Psoas muscle (tissue), 8 donors: ENCODE data around the gene GPR137C. TPM values are rescaled to one million over a fixed set of nuclear protein-coding genes. Genes with fewer than 3 reads are reported as not detected.

Experiments used
- ATAC-seq, 4 donors: fragments of 200-7000 bp; cut with Tn5 transposase; one replicate each; pipeline ENCODE4 v1.9.1; 2020; ENCODE audit warnings: moderate library complexity in 3 of 4, mild to moderate bottlenecking in 2 of 4
- DNase-seq, 2 donors: peaks; one replicate each; pipeline ENCODE4 v3.0.0-alpha.2; 2020
- H3K27ac ChIP-seq: fragments of 200-600 bp; one replicate; pipeline ENCODE4 v1.8.0; 2022
- H3K27me3 ChIP-seq, 3 donors: fragments of 200-600 bp in 1 of 3; one replicate each; pipeline versions ENCODE4 v1.6.1 to v1.8.0; 2013 to 2022; ENCODE audit warnings: low read length in 2 of 3, mild to moderate bottlenecking in 2 of 3, moderate library complexity in 1 of 3; ENCODE audit not compliant: insufficient read depth in 3 of 3
- H3K36me3 ChIP-seq, 2 donors: fragments of 200-600 bp in 1 of 2; one replicate each; pipeline versions ENCODE4 v1.6.1 to v1.8.0; 2013 to 2022; ENCODE audit warnings: low read depth in 1 of 2, mild to moderate bottlenecking in 1 of 2, moderate library complexity in 1 of 2; ENCODE audit not compliant: insufficient read depth in 1 of 2
- H3K4me1 ChIP-seq: fragments of 200-600 bp; one replicate; pipeline ENCODE4 v1.8.0; 2022
- H3K4me3 ChIP-seq: fragments of 200-600 bp; one replicate; pipeline ENCODE4 v1.8.0; 2022; ENCODE audit warnings: mild to moderate bottlenecking
- H3K9me3 ChIP-seq: fragments of 200-600 bp; one replicate; pipeline ENCODE4 v1.8.0; 2022
- WGBS, 3 donors: extraction: QIAGEN DNeasy Blood & Tissue Kit; methylation state at CpG; one replicate each; pipeline versions ENCODE4 v1.1.6 to v1.1.7; 2013; 5-methylcytosine and 5-hydroxymethylcytosine counted together
- intact Hi-C, 2 donors: fragments of 100-400 bp; cut with DNase I; formaldehyde crosslinking; loops; one replicate each; pipeline versions ENCODE4 v1.11.0 to v1.14.2; 2022
- polyA plus RNA-seq, 3 donors: library from polyadenylated mRNA; stranded (reverse); fragments of 200-250 nt; gene quantifications; one replicate each; pipeline ENCODE4 v1.2.3, GENCODE V29; 2013
- total RNA-seq, 4 donors: library from RNA; stranded (reverse); fragmentation: NEBNext Ultra II Directional in 2 of 4; extraction: Animal tissue kit (Norgen Biotek cat#: 25700) in 2 of 4; gene quantifications; one replicate each; pipeline versions ENCODE4 v1.2.1 to v1.2.4, GENCODE V29; 2021 to 2023
- TF ChIP-seq, protein P1 (sequence below): fragments of 200-600 bp; IDR thresholded peaks from one replicate; pipeline ENCODE4 v1.8.0; 2022; ENCODE audit warnings: antibody characterized with exemption
- donor health status: healthy with polysubstance abuse.
- donor health status: DM: no; HTN: no; CAD: no; lungs with moderate emphysema.
- donor health status: Bipolar disorder and iron deficiency.
- donor health status: healthy.
- donor health status: DM: yes; HTN: yes; CAD: no.
- donor health status: DM: no; HTN: no; CAD: no.
- donor health status: DM: no; HTN: no; CAD: no.
- donor health status: DM: yes; HTN: yes; CAD: no.

GPR137C gene
- total and polyA plus RNA-seq, 7 donors, result 0.13 to 1.6 (median 0.32) TPM

DNA sequence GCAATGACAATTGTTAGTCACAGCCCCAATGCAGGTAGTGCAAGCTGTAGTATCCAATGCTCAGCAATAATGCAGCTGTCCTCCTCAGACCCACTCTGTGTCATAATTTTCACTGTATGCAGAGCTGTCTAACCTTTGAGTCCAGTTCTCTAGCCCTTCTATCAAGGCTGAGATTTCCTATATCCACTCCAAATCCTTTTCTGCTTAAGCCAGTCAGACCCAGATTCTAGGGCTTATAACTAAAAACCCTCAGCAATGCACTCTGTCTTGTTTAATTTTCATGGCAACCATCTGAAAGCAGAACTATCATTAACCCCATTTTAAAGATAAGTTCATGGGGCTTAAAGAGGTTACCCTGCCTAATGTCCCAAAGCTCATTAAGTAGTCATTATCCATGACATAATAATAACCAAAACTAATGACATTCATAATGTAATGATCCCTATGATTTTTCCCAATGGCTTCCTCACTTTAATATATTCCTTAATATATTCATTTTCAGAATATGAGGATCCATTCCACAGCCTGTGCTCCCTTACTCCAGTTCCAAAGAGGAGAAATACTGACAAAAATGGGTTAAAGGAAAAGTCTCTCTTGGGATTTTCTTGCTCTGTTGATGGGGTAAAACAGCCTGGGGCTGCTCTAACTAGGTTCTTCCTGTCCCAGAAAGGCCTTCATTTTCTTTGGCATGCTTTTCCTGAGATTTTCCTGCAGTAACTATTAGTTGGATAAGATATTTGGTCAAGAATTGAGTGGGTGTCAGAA is 29.9 kb upstream of the GPR137C start:
- H3K9me3 ChIP-seq, result no peaks in the 10 kb centered on the region
- DNase-seq, result no peak
- intact Hi-C loops, result no loop called here

DNA sequence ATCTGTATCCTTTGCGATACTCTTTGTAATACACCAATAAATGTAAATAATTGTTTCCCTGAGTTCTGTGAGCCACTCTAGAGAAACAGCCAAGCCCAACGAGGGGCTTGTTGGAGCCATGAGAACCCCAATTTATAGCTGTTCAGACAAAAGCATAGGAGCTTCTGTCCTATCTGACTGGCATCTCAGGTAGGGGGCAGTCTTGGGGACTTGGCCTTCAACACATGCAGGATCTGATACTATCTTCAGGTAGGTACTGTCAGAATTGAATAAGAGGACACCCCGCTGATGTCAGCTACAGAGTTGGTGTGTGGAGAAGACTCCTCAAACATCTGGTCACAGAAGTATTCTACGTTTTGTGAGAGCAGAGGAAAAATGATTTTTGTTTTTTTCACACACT is 25.6 kb upstream of the GPR137C start:
- Histone ChIP-seq H3K9me3 (no peaks in the 10 kb centered on the region), H3K36me3 (peaks cover 0 to 11% of the 10 kb centered on the region in 2 donors), H3K27ac (no peak overlapping the region), H3K27me3 (no peaks in the 10 kb centered on the region), H3K4me1 (no peaks in the 10 kb centered on the region), H3K4me3 (no peak overlapping the region)
- intact Hi-C loops, result no loop called here
- WGBS, 3 donors, result 84 to 89% (median 88%) methylated on average over 4 of the region's 4 CpGs
- DNase-seq (no peak), ATAC-seq (no peak)
- TF ChIP-seq, protein P1, sequence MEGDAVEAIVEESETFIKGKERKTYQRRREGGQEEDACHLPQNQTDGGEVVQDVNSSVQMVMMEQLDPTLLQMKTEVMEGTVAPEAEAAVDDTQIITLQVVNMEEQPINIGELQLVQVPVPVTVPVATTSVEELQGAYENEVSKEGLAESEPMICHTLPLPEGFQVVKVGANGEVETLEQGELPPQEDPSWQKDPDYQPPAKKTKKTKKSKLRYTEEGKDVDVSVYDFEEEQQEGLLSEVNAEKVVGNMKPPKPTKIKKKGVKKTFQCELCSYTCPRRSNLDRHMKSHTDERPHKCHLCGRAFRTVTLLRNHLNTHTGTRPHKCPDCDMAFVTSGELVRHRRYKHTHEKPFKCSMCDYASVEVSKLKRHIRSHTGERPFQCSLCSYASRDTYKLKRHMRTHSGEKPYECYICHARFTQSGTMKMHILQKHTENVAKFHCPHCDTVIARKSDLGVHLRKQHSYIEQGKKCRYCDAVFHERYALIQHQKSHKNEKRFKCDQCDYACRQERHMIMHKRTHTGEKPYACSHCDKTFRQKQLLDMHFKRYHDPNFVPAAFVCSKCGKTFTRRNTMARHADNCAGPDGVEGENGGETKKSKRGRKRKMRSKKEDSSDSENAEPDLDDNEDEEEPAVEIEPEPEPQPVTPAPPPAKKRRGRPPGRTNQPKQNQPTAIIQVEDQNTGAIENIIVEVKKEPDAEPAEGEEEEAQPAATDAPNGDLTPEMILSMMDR, result no peak

More for the DNA sequence above, 29.9 kb upstream of the GPR137C start:
- Histone ChIP-seq H3K36me3 (peaks cover 0 to 13% of the 10 kb centered on the region in 2 donors), H3K4me1 (no peaks in the 10 kb centered on the region), H3K27me3 (no peaks in the 10 kb centered on the region), H3K27ac (no peak overlapping the region), H3K4me3 (no peak overlapping the region)
- ATAC-seq, result no peak
- TF ChIP-seq, protein P1, result no peak

DNA sequence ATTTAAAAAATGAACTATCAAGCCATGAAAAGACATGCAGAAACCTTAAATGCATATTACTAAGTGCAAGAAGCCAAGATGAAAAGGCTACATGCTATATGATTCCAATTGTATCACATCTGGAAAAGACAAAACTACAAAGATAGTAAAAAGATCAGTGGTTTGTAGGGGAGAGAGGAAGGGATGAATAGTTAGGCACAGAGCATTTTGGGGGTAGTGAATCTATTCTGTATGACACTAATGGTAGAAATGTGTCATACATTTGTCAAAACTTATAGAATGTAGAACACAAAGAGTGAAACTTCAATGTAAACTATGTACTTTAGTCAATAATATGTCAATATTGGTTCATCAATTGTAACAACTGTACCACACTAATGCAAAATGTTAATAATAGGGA is 21.2 kb upstream of the GPR137C start:
- DNase-seq, result no peak
- no peak for ATAC-seq
- H3K27ac ChIP-seq, result no peak overlapping the region
- no peaks in the 10 kb centered on the region for H3K4me1 ChIP-seq
- intact Hi-C loops, result no loop called here
- H3K27me3 ChIP-seq, result no peaks in the 10 kb centered on the region
- no peak overlapping the region for H3K4me3 ChIP-seq
- TF ChIP-seq, protein P1, result no peak
- no peaks in the 10 kb centered on the region for H3K9me3 ChIP-seq
- peaks cover 0 to 49% of the 10 kb centered on the region in 2 donors for H3K36me3 ChIP-seq

DNA sequence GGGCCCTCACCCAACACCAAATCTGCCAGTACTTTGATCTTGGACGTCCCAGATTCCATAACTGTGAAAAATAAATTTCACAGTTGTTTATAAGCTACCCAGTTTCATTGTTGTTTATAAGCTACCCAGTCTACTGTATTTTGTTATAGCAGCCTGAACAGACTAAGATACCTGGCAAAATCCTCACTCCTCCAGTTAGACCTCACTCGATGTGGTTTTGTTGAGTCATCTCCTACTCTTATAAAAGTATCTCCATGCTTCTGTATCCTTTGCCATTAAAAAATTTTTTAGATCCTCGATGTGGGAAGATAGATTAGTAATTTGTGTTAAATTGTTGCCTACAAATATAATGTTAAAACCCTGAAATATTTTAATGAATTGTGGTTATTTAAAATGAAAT is 16.4 kb upstream of the GPR137C start:
- DNase-seq (no peak), ATAC-seq (no peak)
- TF ChIP-seq, protein P1, result no peak
- H3K9me3 ChIP-seq, result no peaks in the 10 kb centered on the region
- intact Hi-C loops, result no loop called here
- no peak overlapping the region for H3K27ac ChIP-seq
- no peaks in the 10 kb centered on the region for H3K4me1 ChIP-seq
- 71 to 75% (median 71%) methylated on average over 3 of the region's 3 CpGs for WGBS, 3 donors
- no peaks in the 10 kb centered on the region for H3K27me3 ChIP-seq
- H3K36me3 ChIP-seq, result peaks cover 0 to 75% of the 10 kb centered on the region in 2 donors
- no peak overlapping the region for H3K4me3 ChIP-seq

DNA sequence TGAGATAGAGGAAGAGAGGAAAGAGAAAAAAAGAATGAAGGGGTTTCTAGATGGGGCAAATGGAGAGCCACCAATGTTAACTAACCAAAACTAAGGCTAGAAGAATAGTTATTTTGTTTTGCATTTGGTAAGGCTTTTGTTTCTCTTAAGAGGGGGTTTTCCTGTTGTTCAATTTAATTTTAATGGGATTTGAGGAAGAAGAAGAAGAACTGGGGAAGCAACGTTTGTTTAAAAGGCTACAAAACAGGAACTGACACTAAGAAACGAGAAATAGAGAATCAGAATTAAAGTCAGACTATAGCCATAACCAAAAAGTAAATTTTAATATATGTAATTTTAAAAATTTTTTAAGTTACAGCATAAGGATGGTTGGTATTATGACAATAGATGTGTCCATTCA is 14.0 kb upstream of the GPR137C start:
- 78 to 86% (median 84%) methylated on average over 2 of the region's 2 CpGs for WGBS, 3 donors
- no peak for DNase-seq
- H3K4me1 ChIP-seq, result no peaks in the 10 kb centered on the region
- no peaks in the 10 kb centered on the region for H3K27me3 ChIP-seq
- no peak overlapping the region for H3K27ac ChIP-seq
- TF ChIP-seq, protein P1, result no peak
- no peaks in the 10 kb centered on the region for H3K9me3 ChIP-seq
- intact Hi-C loops, result no loop called here
- H3K36me3 ChIP-seq, result peaks cover 0 to 78% of the 10 kb centered on the region in 2 donors
- ATAC-seq, result no peak
- H3K4me3 ChIP-seq, result no peak overlapping the region
